ENCODE data around the gene SPDYE5. TPM values are rescaled to one million over a fixed set of nuclear protein-coding genes. Genes with fewer than 3 reads are reported as not detected.

The SPDYE5 gene

Small RNA genes lying within 50 kb of the gene (small RNA-seq; reads per million reads assigned to genes)
- gene AC211429.1 (ENCODE audit: low read depth) (not detected), gene RF00019 (ENCODE audit: low read depth) (not detected)
